ENCODE measurements around the gene AK1. TPM values are rescaled to one million over a fixed set of nuclear protein-coding genes. Genes with fewer than 3 reads are reported as not detected.

Gene AK1
- 26.3 and 47.5 TPM in 2 replicates for total RNA-seq

GRCh38 chr9:127877566-127877998, at the start of gene AK1:
AK1 (minus strand) TSS chr9:127877675; CDS start chr9:127874617, 3,058 bp downstream.

DNA sequence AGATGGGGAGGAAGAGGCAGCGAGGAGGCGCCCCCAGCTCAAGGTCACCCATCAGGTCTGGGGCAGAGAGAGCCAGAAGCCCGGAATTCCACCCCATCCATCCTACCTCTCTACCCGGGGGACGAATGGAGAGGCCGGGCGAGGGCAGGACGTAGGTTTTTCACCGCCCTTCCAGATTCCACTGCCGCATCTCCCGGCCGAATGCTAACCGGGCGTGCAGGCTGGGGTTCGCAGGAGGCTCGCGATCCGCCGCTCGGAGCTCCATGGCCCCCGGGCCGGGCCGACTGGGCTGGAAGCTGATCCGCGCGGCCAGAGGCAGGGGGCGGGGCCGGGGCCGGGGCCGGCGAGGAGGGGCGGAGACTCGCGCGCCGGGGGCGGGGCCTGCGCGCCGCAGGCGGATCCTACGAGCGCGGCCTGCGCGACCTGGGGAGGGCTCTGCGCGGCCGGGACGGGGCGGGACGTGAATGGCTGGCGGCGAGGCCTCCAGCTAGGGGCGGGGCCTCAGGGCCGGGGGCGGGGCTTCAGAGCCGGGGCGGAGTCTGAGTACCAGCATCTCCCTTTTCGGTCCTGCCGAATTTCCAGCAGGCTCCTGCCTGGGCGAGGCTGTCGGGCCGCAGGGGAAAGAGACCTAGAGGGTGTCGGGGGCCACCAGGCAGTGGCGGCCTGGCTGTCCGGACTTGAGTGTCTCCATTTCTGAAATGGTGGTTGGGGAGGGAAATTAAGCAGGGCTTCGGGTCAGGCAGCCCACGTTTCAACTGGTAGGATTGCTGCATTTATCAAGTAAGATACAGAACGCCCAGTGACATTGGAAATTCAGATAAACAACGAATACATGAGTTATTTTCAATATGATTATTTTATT, 39.5 kb upstream of the AK1 start, which contains the start of gene ST6GALNAC4:
ST6GALNAC4 (minus strand) TSS at position 322 of the 862 bp plus-strand sequence. CDS start 622 bp downstream, outside the sequence.

GRCh38 chr9:127899128-127899943, 21.9 kb upstream of the AK1 start, which contains the start of gene ST6GALNAC6:
ST6GALNAC6 (minus strand) TSS chr9:127899603; CDS start chr9:127897981, 1,622 bp downstream.

DNA sequence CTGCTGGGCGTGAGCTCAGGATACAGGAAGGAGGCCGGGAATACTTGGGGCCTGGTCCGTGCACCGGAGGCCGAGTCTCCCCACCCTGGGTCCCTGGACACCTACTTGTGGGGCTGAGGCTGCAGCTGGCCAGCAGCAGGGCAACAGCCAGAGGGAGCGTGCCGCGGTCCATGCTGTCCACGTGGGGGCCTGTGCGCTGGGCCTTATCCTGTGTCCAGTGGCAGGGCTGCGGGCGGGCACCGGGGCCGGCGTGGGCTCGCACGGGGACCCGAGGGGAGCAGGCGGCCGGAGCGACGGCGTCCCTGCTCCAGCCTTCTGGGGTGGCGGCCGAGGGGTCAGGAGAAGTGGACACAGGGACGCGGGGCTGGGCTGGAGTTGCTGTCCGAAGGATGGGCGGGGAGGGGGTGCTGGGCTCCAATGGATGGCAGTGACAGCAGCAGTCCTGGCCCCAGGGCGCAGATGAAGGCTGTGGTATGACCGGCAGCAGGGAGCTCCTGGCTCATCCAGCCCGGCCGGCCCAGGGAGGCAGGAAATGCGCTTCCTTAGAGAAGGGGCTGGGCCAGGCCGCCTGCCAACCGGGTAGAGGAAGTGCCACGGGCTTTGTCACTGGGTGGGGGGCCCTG, 23.2 kb downstream of the AK1 start, which contains the start of gene ENG:
ENG (minus strand) TSS at position 475 of the 623 bp plus-strand sequence; CDS start at position 172, 303 bp downstream.

Other genes starting within 250 kb of the AK1 start
- not detected in 2 replicates for gene CFAP157, start 170.7 kb downstream of the AK1 start, total RNA-seq
- gene PTRH1, start 162.0 kb downstream of the AK1 start, total RNA-seq: 41.0 and 44.5 TPM in 2 replicates
- gene TTC16, start 161.6 kb downstream of the AK1 start, total RNA-seq: not detected in 2 replicates
- gene TOR2A, start 142.4 kb downstream of the AK1 start, total RNA-seq: 13.6 and 17.7 TPM in 2 replicates
- 0.21 TPM in 1 of 2 replicates, not detected in the other for gene SH2D3C, start 99.0 kb downstream of the AK1 start, total RNA-seq
- gene CDK9, start 91.6 kb downstream of the AK1 start, total RNA-seq: 16.2 and 26.1 TPM in 2 replicates
- 71.9 and 77.8 TPM in 2 replicates for gene FPGS, start 74.8 kb downstream of the AK1 start, total RNA-seq
- gene ENG, start 23.0 kb downstream of the AK1 start, total RNA-seq: 0.88 and 2.0 TPM in 2 replicates
- gene ST6GALNAC6, start 21.9 kb upstream of the AK1 start, total RNA-seq: 37.7 and 38.1 TPM in 2 replicates
- gene ST6GALNAC4, start 39.4 kb upstream of the AK1 start, total RNA-seq: 44.8 and 45.3 TPM in 2 replicates
- 6.6 and 16.0 TPM in 2 replicates for gene PIP5KL1, start 53.1 kb upstream of the AK1 start, total RNA-seq
- gene DPM2, start 60.2 kb upstream of the AK1 start, total RNA-seq: 23.0 and 30.4 TPM in 2 replicates
- 4.1 and 8.6 TPM in 2 replicates for gene EEIG1, start 103.3 kb upstream of the AK1 start, total RNA-seq
- 8.2 and 10.0 TPM in 2 replicates for gene NAIF1, start 189.6 kb upstream of the AK1 start, total RNA-seq
- 10.8 and 12.4 TPM in 2 replicates for gene SLC25A25, start 190.6 kb upstream of the AK1 start, total RNA-seq